ENCODE measurements around the gene ATRIP. TPM values are rescaled to one million over a fixed set of nuclear protein-coding genes. Genes with fewer than 3 reads are reported as not detected.
"Not testable (repeated sequence)": the region's sequence is repeated elsewhere in the genome, so short reads cannot be mapped to it uniquely, and the experiment has no call there.

The ATRIP gene
- total RNA-seq, 1 donor: 5.1 TPM

- Histone ChIP-seq H3K27me3 (ENCODE audit: insufficient read depth, low read length) (no peaks in the 10 kb centered on the region), H3K9me3 (ENCODE audit: low read depth, low read length) (no peaks in the 10 kb centered on the region), H3K4me1 (ENCODE audit: insufficient read depth, low read length) (peaks cover 26% of the 10 kb centered on the region), H3K4me3 (ENCODE audit: low read length) (no peak overlapping the region)
Observed at GRCh38 chr3:48436855-48437254, 9.7 kb upstream of the ATRIP start.

GRCh38 chr3:48437812-48438211 lies 8.7 kb upstream of the ATRIP start:
- peaks cover 34% of the 10 kb centered on the region for H3K4me1 ChIP-seq (ENCODE audit: insufficient read depth, low read length)
- no peaks in the 10 kb centered on the region for H3K27me3 ChIP-seq (ENCODE audit: insufficient read depth, low read length)
- no peaks in the 10 kb centered on the region for H3K9me3 ChIP-seq (ENCODE audit: low read depth, low read length)
- no peak overlapping the region for H3K4me3 ChIP-seq (ENCODE audit: low read length)

GRCh38 chr3:48439820-48440589 lies 6.5 kb upstream of the ATRIP start, which contains the start of the genes CCDC51 and TMA7:
Gene CCDC51 (minus strand): TSS chr3:48440119. CDS start chr3:48435128, 4,991 bp downstream.
Gene TMA7 (plus strand): TSS chr3:48440257. CDS start chr3:48440297, 40 bp downstream.
- no peaks in the 10 kb centered on the region for H3K9me3 ChIP-seq (ENCODE audit: low read depth, low read length)
- no peaks in the 10 kb centered on the region for H3K27me3 ChIP-seq (ENCODE audit: insufficient read depth, low read length)
- H3K4me1 ChIP-seq (ENCODE audit: insufficient read depth, low read length): peaks cover 36% of the 10 kb centered on the region
- H3K4me3 ChIP-seq (ENCODE audit: low read length): peak within 1 kb of the TSS; percentile 77

- peak overlapping the region; percentile 77 for H3K4me3 ChIP-seq (ENCODE audit: low read length)
- no peaks in the 10 kb centered on the region for H3K9me3 ChIP-seq (ENCODE audit: low read depth, low read length)
- H3K27me3 ChIP-seq (ENCODE audit: insufficient read depth, low read length): no peaks in the 10 kb centered on the region
- H3K4me1 ChIP-seq (ENCODE audit: insufficient read depth, low read length): peaks cover 36% of the 10 kb centered on the region
Observed at GRCh38 chr3:48440590-48440958, 6.0 kb upstream of the ATRIP start.

GRCh38 chr3:48441940-48442339 lies 4.6 kb upstream of the ATRIP start:
- Histone ChIP-seq H3K4me3 (ENCODE audit: low read length) (no peak overlapping the region), H3K27me3 (ENCODE audit: insufficient read depth, low read length) (no peaks in the 10 kb centered on the region), H3K9me3 (ENCODE audit: low read depth, low read length) (no peaks in the 10 kb centered on the region), H3K4me1 (ENCODE audit: insufficient read depth, low read length) (peaks cover 37% of the 10 kb centered on the region)

GRCh38 chr3:48445277-48445882 lies 1.2 kb upstream of the ATRIP start:
- H3K9me3 ChIP-seq (ENCODE audit: low read depth, low read length): no peaks in the 10 kb centered on the region
- no peak overlapping the region for H3K4me3 ChIP-seq (ENCODE audit: low read length)
- no peaks in the 10 kb centered on the region for H3K27me3 ChIP-seq (ENCODE audit: insufficient read depth, low read length)
- peaks cover 40% of the 10 kb centered on the region for H3K4me1 ChIP-seq (ENCODE audit: insufficient read depth, low read length)

- Histone ChIP-seq H3K4me3 (ENCODE audit: low read length) (peak overlapping the region; percentile 78), H3K27me3 (ENCODE audit: insufficient read depth, low read length) (no peaks in the 10 kb centered on the region), H3K4me1 (ENCODE audit: insufficient read depth, low read length) (peaks cover 34% of the 10 kb centered on the region), H3K9me3 (ENCODE audit: low read depth, low read length) (no peaks in the 10 kb centered on the region)
Observed at GRCh38 chr3:48446043-48446424, 503 bp upstream of the ATRIP start.

GRCh38 chr3:48451270-48451669 lies 4.7 kb downstream of the ATRIP start:
- H3K4me3 ChIP-seq (ENCODE audit: low read length): no peak overlapping the region
- no peaks in the 10 kb centered on the region for H3K27me3 ChIP-seq (ENCODE audit: insufficient read depth, low read length)
- H3K9me3 ChIP-seq (ENCODE audit: low read depth, low read length): no peaks in the 10 kb centered on the region
- peaks cover 10% of the 10 kb centered on the region for H3K4me1 ChIP-seq (ENCODE audit: insufficient read depth, low read length)

GRCh38 chr3:48456456-48456855 lies 9.9 kb downstream of the ATRIP start:
- Histone ChIP-seq H3K4me1 (ENCODE audit: insufficient read depth, low read length) (no peaks in the 10 kb centered on the region), H3K4me3 (ENCODE audit: low read length) (no peak overlapping the region), H3K9me3 (ENCODE audit: low read depth, low read length) (no peaks in the 10 kb centered on the region), H3K27me3 (ENCODE audit: insufficient read depth, low read length) (no peaks in the 10 kb centered on the region)

GRCh38 chr3:48459331-48459730 lies 12.8 kb downstream of the ATRIP start:
- Histone ChIP-seq H3K9me3 (ENCODE audit: low read depth, low read length) (no peaks in the 10 kb centered on the region), H3K4me1 (ENCODE audit: insufficient read depth, low read length) (no peaks in the 10 kb centered on the region), H3K27me3 (ENCODE audit: insufficient read depth, low read length) (no peaks in the 10 kb centered on the region), H3K4me3 (ENCODE audit: low read length) (no peak overlapping the region)

- no peaks in the 10 kb centered on the region for H3K9me3 ChIP-seq (ENCODE audit: low read depth, low read length)
- H3K27me3 ChIP-seq (ENCODE audit: insufficient read depth, low read length): no peaks in the 10 kb centered on the region
- peaks cover 2% of the 10 kb centered on the region for H3K4me1 ChIP-seq (ENCODE audit: insufficient read depth, low read length)
- no peak overlapping the region for H3K4me3 ChIP-seq (ENCODE audit: low read length)
Observed at GRCh38 chr3:48459773-48460516, 13.4 kb downstream of the ATRIP start.

- no peaks in the 10 kb centered on the region for H3K27me3 ChIP-seq (ENCODE audit: insufficient read depth, low read length)
- H3K9me3 ChIP-seq (ENCODE audit: low read depth, low read length): no peaks in the 10 kb centered on the region
- no peak overlapping the region for H3K4me3 ChIP-seq (ENCODE audit: low read length)
- peaks cover 8% of the 10 kb centered on the region for H3K4me1 ChIP-seq (ENCODE audit: insufficient read depth, low read length)
Observed at GRCh38 chr3:48460517-48460902, 14.0 kb downstream of the ATRIP start.

- not testable (repeated sequence) for H3K4me3 ChIP-seq (ENCODE audit: low read length); H3K27me3 ChIP-seq (ENCODE audit: insufficient read depth, low read length); H3K9me3 ChIP-seq (ENCODE audit: low read depth, low read length)
- peaks cover 17% of the 10 kb centered on the region for H3K4me1 ChIP-seq (ENCODE audit: insufficient read depth, low read length)
Observed at GRCh38 chr3:48461767-48462166, 15.2 kb downstream of the ATRIP start.

- no peaks in the 10 kb centered on the region for H3K9me3 ChIP-seq (ENCODE audit: low read depth, low read length)
- peaks cover 36% of the 10 kb centered on the region for H3K4me1 ChIP-seq (ENCODE audit: insufficient read depth, low read length)
- no peaks in the 10 kb centered on the region for H3K27me3 ChIP-seq (ENCODE audit: insufficient read depth, low read length)
- no peak overlapping the region for H3K4me3 ChIP-seq (ENCODE audit: low read length)
Observed at GRCh38 chr3:48463703-48464102, 17.2 kb downstream of the ATRIP start.

GRCh38 chr3:48464713-48465221 lies 18.2 kb downstream of the ATRIP start:
- H3K4me1 ChIP-seq (ENCODE audit: insufficient read depth, low read length): peaks cover 47% of the 10 kb centered on the region
- H3K27me3 ChIP-seq (ENCODE audit: insufficient read depth, low read length): no peaks in the 10 kb centered on the region
- H3K9me3 ChIP-seq (ENCODE audit: low read depth, low read length): no peaks in the 10 kb centered on the region
- no peak overlapping the region for H3K4me3 ChIP-seq (ENCODE audit: low read length)

All from mononuclear cell (primary cell).